Glutamatergic neuron (in vitro differentiated cells): ENCODE measurements around the gene PITX3. TPM values are rescaled to one million over a fixed set of nuclear protein-coding genes. Genes with fewer than 3 reads are reported as not detected.
A peak's percentile ranks its signal among the peaks of the same experiment; 100 is the strongest.

Experiments used
- DNase-seq: peaks from one replicate; pipeline ENCODE4 v3.0.0; 2022
- H3K27ac Mint-ChIP-seq: one replicate; pipeline ENCODE4 v1.8.0; 2020; ENCODE audit warnings: mild to moderate bottlenecking, mixed read lengths, inconsistent platforms; ENCODE audit not compliant: unreplicated experiment
- H3K27me3 Mint-ChIP-seq: one replicate; pipeline ENCODE4 v1.8.0; 2020; ENCODE audit warnings: mild to moderate bottlenecking, moderate library complexity, mixed read lengths, inconsistent platforms; ENCODE audit not compliant: unreplicated experiment
- H3K36me3 Mint-ChIP-seq: one replicate; pipeline ENCODE4 v1.8.0; 2020; ENCODE audit warnings: mild to moderate bottlenecking, mixed read lengths, inconsistent platforms; ENCODE audit not compliant: unreplicated experiment
- H3K4me1 Mint-ChIP-seq: one replicate; pipeline ENCODE4 v1.8.0; 2020; ENCODE audit warnings: mild to moderate bottlenecking, low read depth, mixed read lengths, inconsistent platforms; ENCODE audit not compliant: unreplicated experiment
- H3K4me3 Mint-ChIP-seq: one replicate; pipeline ENCODE4 v1.8.0; 2020; ENCODE audit warnings: mild to moderate bottlenecking, mixed read lengths, inconsistent platforms; ENCODE audit not compliant: unreplicated experiment
- H3K9me3 Mint-ChIP-seq: one replicate; pipeline ENCODE4 v1.8.0; 2020; ENCODE audit warnings: mild to moderate bottlenecking, moderate library complexity, mixed read lengths, inconsistent platforms; ENCODE audit not compliant: unreplicated experiment
- CTCF ChIP-seq: fragments of 200-600 bp; sonication (generic); IDR thresholded peaks from one replicate; pipeline ENCODE4 v1.5.0; 2021; ENCODE audit not compliant: partially characterized antibody, unreplicated experiment
- long read RNA-seq: library from polyadenylated mRNA; unstranded; transcript quantifications from one replicate; pipeline ENCODE4 v2.0.0, GENCODE V29; 2020; ENCODE audit not compliant: unreplicated experiment
- total RNA-seq: library from RNA; stranded (reverse); fragmentation: NEBNext Ultra II Directional; extraction: Animal tissue kit (Norgen Biotek cat#: 25700); gene quantifications from one replicate; pipeline ENCODE4 v1.2.1, GENCODE V29; 2021; ENCODE audit not compliant: unreplicated experiment

Gene PITX3
- not detected for total RNA-seq
- long read RNA-seq: 0 reads

- Mint-ChIP-seq H3K27me3 (peaks cover 29% of the 10 kb centered on the region), H3K4me1 (peaks cover 18% of the 10 kb centered on the region), H3K27ac (peak within 1 kb of the TSS; percentile 46), H3K9me3 (peaks cover 6% of the 10 kb centered on the region), H3K36me3 (peaks cover 5% of the 10 kb centered on the region), H3K4me3 (peak within 1 kb of the TSS; percentile 97)
- DNase-seq: peak; percentile 84
- TF ChIP-seq CTCF: no peak
These were observed at the start of gene PITX3 for GRCh38 chr10:102241444-102242117. Gene PITX3 (minus strand): TSS chr10:102241512. CDS start chr10:102232080, 9,432 bp downstream.

- no peak overlapping the region for H3K4me3 Mint-ChIP-seq
- no peak for TF ChIP-seq CTCF
- DNase-seq: no peak
- no peak overlapping the region for H3K27ac Mint-ChIP-seq
- peaks cover 34% of the 10 kb centered on the region for H3K4me1 Mint-ChIP-seq
- no peaks in the 10 kb centered on the region for H3K36me3 Mint-ChIP-seq
- H3K27me3 Mint-ChIP-seq: no peaks in the 10 kb centered on the region
- H3K9me3 Mint-ChIP-seq: no peaks in the 10 kb centered on the region
These were observed 48.5 kb upstream of the PITX3 start for GRCh38 chr10:102289840-102290239.

- Mint-ChIP-seq H3K27ac (peak overlapping the region; percentile 75), H3K27me3 (no peaks in the 10 kb centered on the region), H3K36me3 (no peaks in the 10 kb centered on the region), H3K4me1 (peaks cover 33% of the 10 kb centered on the region), H3K4me3 (no peak overlapping the region), H3K9me3 (no peaks in the 10 kb centered on the region)
- DNase-seq: no peak
- no peak for TF ChIP-seq CTCF
These were observed 48.0 kb upstream of the PITX3 start for GRCh38 chr10:102289356-102289755.

GRCh38 chr10:102287991-102288390 is 46.7 kb upstream of the PITX3 start:
- Mint-ChIP-seq H3K4me1 (peaks cover 35% of the 10 kb centered on the region), H3K36me3 (no peaks in the 10 kb centered on the region), H3K4me3 (no peak overlapping the region), H3K27ac (no peak overlapping the region), H3K27me3 (no peaks in the 10 kb centered on the region), H3K9me3 (no peaks in the 10 kb centered on the region)
- DNase-seq: no peak
- TF ChIP-seq CTCF: no peak

- H3K4me1 Mint-ChIP-seq: peaks cover 39% of the 10 kb centered on the region
- H3K36me3 Mint-ChIP-seq: no peaks in the 10 kb centered on the region
- H3K27me3 Mint-ChIP-seq: no peaks in the 10 kb centered on the region
- H3K9me3 Mint-ChIP-seq: no peaks in the 10 kb centered on the region
- DNase-seq: no peak
- no peak for TF ChIP-seq CTCF
- no peak overlapping the region for H3K27ac Mint-ChIP-seq
- H3K4me3 Mint-ChIP-seq: no peak overlapping the region
These were observed 46.2 kb upstream of the PITX3 start for GRCh38 chr10:102287538-102287937.
